NOMO-1 treated with dmso at 0.1 percent for 144 hours (cell line): Measurements from ENCODE around the gene TAF3.

Experiments
- DNase-seq: peaks from one replicate; lab custom pipeline; 2025; ENCODE audit not compliant: unreplicated experiment; lab: John Stamatoyannopoulos, UW

The TAF3 gene

DNA sequence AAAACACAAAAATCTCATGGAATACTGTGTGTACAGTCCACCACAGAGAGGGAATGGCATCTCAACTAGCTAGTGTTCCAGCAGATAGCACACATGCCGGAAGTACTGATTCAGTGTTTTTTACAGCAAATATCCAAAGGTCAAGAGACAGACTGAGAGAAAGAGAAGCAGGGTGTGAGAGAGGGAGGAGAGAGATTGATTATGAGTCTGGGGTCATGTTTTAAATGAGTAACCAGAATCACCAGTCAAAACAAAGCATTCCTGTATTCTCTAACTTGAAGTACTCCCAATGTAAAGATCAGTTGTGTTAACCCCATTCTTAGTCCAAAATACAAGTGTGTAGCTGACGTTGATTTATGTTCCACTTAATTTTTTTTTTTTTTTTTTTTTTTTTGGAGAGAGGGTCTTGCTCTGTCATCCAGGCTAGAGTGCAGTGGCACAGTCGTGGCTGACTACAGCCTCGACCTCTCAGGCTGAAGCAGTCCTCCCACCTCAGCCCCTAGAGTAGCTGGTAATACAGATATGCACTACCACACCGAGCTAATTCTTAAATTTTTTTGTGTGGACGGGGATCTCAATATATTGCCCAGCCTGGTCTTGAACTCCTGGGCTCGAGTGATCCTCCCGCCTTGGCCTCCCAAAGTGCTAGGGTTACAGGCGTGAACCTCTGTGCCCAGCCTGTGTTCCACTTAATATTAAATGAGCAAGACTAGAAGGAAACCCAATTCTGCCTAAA is 114.2 kb downstream of the TAF3 start:
- no peak for DNase-seq

DNA sequence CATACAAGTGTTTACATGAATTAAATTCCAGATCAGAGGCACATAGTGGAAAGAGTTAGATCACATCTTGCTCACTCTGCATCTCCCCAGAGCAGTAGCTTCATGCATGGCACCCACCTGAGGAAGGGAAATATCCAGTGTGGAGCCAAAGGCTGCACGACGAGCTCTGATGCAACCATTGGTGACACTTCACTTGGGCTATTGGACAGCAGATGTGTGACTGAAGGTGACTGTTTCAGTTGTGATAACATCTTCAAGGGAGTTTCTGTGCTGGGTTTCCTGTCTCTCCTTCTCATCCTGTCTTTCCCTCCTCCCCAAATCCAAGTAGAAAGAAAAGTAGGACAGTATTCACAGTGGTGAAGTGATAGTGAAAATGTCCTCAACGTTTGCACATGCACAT is 115.0 kb downstream of the TAF3 start:
- no peak for DNase-seq

DNA sequence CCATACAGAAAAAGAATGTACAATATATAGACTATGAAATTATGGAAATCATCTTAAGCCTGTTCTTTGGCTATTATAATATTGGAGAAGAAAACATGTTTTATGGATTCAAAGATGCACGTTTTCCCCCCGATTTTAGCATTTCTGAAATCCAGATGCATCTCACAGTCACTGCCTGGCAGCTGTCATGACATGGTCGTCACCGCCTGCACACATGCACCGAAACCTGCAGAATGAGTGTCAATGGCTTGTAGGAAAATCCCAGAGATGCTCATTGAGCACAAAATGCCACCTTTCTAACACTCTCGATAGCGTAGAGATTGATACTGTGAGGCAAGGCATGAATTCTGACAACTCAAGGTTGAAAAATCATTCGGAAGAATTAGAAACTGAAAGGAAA is 115.5 kb downstream of the TAF3 start:
- no peak for DNase-seq

DNA sequence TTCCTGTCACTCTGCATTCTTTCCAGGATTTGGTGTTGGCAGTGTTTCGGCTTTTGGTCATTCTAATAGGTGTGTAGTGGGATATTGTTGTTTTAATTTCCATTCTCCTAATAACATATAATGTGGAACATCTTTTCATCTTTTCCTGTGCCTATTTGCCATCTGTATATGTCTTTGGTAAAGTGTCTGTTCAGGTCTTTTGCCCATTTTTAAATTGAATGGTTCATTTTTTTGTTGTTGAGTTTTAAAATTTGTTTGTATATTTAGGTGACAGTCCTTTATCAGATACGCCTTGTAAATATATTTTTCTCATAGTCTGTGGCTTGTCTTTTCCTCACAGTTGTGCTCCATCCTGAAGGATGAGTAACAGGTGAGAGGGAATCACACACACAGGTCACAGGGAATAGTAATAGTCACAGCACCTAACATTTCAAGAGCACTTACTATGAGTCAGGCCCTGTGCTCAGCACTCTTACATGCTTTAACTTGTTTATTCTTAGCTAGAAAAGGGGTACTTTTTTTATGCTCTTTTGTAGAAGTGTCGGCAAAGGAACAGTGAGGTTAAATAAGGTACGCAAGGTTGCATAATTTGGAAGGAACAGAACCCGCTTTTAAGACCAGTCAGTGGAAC is 119.1 kb downstream of the TAF3 start:
- no peak for DNase-seq

DNA sequence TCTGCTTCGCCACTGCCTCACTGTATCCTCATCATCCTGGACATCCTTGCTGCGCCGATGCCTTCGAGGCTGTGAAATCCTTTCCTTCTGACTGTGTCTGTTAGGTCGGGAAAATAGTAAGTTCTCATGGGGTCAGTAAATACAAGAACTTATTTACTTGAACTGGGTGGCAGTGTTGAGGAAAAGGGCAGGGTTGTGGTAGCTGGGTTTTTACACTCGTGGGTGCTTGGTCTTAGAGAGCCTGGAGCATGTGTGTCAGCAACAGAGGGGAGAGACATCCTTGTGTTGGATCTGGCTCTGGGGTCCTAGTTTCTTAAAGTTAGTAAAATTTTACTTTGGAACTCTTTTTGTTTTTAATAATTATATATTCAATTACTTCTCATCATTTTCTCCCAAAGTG is 123.3 kb downstream of the TAF3 start:
- DNase-seq: no peak

DNA sequence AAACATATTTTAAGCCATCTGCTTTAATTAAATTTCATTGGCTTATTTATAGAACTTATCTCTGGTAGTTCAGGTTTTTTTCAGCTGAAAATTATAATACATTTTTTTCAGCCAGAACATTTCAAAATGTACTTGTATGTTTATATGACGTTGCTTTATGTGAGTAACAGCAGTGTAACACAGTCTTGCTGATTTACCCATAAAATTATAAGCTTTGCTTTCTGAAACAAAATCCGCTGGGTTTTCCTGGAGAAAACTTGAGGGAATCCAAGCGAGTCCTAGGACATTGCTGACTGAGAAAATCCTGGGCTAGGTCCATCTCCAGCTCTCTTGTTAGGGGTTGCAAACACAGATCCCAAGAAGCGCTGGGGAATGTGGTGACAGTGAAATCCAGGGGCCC is 124.0 kb downstream of the TAF3 start:
- no peak for DNase-seq

DNA sequence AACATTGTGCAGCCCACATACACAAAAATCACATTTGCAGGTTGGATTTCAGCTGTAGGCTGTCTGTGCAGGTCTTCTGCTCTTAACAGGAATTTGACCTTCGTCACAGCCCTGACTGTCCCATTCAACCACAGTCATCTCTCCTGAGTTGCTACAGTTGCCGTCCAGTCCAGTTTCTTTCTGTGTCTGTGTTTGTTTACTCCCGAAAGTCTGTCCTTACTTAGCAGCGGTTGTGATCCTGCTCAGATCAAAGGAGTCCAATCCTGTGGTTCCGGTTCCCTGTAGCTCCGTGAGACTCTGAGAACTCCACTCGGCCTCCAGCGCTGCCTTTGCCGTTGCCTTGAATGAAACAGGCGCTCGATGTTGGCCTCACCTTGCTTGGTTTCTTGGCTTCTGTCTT is 124.6 kb downstream of the TAF3 start:
- no peak for DNase-seq

DNA sequence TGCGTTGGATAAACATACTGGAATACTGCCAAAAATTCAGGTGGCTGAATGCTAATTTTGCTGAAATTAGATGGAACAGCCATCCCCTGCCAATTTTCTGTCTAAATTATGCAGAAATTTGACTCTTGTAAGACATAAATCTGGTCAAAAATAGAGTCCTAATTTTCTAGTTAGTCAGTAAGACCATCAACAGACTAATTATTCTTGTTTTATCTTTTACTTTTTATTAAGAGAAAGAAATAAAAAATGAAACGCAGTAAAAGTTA is 125.8 kb downstream of the TAF3 start:
- DNase-seq: no peak

DNA sequence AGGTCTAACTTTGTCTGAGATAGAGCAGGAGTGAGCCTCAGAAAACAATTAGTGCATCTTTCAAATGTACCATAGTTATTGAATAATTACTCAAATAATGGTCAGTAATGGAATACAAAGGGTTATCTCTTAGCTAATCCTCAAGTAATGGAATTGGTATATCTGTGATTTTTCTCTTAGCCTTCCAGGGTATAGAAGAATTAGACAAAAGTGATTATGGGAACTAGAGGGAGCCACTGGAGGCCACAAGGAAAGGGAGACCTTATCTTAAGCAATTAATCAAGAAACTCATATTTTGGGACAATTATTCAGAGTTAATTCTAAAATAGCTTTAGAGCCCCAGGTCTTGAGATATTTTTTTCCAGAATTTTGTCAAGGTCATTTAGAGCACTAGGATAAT is 126.2 kb downstream of the TAF3 start:
- no peak for DNase-seq

DNA sequence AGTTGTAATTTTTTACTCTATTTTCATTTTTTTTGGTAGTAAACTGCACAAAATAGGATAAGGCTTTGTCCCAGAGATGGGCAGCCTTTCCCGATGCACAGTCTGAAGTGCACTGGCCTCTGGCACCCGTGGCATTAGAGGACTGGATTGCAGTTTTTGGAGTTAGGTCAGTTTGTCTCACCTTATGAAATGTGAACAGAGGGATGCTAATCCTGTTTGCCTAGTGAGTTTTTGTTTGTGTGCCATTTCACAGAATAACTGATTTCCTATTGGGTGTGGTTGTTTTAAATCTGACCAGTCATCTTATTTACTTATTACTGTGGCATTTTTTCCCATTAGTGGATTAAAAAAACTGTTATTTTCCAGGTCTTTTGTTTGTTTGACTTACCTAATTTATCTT is 126.7 kb downstream of the TAF3 start:
- DNase-seq: no peak

DNA sequence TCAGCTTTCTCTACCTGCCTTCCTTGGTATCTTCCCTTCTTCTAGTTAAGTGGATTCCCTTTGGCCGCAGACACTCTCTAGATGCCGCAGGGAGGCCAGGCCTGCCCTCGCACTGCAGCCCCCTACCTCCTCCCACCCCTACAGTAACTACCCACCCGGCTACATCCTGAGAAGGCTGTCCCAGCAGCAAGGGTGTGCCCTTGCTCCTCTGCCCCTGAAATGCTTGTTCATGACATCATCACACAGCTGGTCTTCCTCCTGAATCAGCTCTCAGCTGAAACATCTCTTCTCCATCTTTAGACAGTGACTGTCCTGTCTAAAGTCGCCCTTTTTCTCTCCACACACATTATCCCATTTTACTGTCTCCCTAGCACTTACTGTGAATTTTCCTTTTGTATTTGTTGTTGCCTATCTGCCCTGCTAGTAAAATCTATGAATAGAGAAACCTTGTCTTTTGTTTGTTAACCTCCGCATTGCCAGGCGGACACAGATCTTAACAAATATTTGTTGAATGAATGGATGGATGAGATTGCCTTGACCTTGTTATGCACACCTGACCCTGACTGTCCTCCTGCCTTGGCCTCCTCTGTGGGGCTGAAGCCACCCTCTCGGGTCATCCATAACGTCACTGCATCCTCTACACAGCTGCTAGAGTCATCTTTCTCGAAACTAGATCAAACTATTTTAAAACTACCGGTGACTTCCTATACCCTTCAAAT is 127.3 kb downstream of the TAF3 start:
- no peak for DNase-seq

DNA sequence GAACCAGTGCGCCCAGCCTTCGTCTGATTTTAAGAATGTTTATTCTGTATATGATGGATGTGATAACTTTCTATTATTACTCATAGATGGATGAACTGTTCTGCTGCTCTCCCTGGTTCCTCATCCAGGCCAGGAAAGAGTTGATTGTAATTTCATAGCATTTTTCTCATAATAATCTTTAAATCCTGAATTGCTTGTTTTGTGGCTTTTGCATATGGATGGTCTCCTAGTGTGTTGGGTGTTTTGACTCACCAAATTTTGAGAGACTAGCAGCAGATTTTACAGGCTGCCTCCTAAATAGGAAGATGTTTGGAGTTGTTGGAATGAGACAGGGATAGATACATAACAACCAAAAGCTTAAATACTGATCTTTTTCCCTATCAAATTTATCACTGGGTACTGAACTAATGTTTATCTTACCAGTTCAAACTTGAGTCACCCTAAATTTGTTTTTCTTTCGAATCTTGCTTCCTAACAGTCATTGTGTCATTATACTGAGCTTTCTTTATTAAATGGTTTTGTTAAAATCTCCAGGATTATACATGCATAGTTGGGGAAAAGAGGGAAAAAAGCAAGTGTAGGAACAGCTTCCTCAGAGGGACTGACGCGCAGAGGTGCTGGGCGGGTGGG is 130.2 kb downstream of the TAF3 start:
- no peak for DNase-seq

DNA sequence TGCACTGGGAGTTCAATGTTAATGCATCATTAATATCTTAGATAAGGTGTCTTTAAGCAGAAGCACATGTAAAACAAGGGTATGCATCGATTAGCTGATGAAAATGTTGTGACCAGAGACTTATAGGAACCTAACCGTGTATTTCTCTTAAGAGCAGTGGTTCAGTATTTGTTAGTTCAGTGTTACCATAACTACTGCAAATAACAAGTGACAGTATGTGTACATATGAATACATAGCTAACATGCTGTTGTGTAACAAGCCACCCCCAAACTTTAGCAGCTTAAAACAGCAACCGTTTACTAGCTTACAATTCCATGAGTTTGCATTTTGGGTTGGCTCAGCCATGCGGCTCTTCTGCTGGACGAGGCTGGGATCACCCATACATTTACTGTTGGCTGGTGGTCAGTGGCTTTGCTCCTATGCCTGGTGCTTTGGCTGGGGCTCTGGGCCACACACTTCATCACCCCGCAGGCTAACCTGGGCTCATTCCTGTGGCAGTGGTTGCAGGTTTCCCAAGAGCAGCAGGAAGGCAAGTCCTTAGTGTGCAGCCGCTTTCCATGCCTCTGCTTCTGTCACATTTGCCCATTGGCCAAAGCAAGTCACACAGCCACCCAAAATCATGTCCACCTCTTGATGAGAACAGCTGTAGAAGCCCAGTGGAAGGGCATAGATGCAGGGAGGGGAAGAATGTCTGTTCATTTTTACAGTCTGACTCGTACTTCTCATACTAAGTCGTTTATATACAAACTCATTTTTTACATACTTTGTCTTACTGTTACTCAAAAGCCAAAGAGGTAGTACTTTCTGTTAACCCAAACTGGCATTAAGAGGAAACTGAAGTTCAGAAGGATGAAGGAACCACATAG is 132.9 kb downstream of the TAF3 start:
- DNase-seq: no peak

DNA sequence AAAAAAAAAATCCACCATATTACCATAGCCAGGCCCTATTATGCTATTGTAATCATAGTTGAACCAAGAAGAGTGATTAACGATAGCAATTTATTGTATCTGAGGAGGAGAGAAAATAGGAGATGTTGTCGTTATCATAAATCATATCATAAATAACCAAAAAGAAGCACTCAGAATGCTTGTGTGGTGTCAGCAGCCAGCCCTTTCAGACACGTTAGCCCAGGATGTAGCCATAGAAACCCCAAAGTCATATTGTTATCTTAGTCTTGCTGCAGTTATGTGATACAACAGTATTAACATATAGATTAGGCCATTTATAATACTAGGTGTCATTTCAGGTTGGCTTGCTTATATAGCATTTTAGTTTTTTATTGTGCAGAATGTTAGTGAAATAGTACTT is 134.0 kb downstream of the TAF3 start:
- DNase-seq: no peak

DNA sequence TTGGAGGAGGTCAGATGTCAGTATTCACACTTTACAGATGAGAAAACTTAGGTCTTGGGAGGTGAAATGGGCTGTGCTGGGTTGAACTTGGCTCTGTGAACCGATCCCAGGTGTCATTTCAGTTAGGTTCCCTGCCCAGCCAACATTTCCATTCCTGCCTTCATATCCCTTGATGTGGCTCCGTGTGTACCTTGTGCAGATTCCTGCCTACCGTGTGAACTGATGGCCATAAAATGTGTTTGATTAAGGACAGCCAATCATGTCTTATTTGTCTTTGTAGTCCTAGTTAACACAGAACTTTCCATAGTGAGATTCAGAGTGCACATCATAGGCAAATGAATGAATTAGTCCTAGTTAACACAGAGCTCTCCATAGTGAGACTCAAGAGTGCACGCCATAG is 135.1 kb downstream of the TAF3 start:
- DNase-seq: no peak

DNA sequence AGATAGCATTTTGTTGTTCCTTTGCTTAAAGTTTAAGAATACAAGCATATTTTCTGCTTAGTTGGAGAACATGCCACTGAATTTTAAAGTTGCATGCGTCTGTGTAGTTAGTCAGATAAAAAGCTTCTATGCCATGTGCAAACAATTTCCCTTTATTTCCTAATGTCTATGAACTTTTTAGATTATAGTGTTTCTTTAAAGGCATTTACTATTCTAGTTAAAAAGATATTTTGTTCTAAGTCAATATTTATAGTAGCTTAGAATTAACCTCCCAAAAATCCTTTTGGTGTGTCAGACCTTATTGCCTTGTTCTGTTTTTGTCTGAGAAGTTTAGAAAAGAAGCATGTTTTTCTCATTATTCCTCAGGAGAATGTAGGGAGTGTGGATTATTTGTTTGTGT is 137.1 kb downstream of the TAF3 start:
- DNase-seq: no peak

DNA sequence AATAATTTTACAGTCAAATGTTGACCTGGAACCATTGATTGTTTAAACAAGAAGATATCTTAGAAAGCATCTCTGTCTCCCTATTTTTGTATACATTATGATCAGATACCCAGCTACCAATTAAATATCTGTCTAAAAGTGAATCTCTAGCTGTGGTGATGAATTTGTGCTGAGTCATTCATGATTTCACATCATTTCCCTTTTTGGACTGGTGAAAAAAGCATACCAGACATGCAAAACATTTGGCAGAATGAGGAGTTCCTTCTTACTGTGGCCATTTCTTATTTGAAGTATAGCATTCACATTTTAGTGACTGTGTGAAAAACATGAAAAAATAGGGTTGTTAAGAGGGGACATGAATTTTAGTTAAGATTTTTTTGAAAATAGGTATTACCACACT is 138.2 kb downstream of the TAF3 start:
- peak; percentile 34 for DNase-seq

DNA sequence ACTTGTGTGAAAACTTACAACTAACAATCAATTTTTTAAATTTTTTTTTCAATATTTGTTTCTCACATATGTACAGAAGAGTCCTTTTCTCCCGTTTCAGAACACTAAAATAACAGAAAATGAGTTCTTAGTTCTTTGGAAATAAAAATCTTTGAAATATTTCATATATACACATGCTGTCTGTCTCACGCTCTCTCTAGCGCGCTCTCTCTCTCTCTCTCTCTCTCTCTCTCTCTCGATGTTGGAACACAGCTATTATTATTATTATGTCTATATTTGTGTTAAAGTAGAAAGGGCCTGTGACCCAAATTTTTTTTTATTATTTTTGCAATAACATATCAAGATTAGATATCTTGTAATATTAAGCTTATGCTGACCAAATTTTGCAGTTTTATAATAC is 139.3 kb downstream of the TAF3 start:
- no peak for DNase-seq

DNA sequence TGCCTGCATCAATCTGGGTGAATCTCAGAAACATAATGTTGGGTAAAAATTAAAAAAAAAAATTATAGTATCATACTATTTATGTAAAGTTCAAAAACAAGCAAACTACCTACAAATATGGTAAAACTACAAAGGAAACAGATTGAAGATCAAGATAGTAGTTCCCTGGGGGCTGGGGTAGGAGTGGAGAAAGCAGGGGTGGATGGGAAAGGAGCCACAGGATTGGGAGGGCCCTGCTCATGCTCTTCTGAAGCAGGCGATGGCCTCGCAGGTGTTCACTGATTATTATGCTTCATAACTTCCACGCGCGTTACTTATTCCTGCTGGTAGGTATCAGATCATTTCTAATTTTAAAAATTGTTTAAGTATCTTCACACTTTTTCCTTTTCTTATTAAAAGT is 140.1 kb downstream of the TAF3 start:
- DNase-seq: no peak

DNA sequence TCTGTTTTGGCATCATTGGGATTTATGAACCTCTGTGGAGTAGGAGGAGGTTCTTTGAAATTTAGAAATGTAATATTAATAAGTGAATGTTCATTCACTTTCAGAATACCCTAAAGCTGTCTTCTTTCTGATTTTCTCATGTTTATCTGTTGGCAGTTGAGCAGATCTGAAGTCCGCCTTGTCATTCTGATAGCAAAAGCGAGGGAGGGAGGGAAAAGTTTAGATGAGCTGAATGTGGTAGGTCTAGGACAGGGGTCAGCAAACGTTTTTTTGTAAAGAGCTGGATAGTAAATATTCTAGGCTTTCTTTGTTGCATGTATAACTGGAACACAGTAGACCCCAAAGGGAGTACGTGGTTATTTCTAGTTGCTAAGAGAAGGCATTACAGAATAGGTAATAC is 141.8 kb downstream of the TAF3 start:
- DNase-seq: no peak

DNA sequence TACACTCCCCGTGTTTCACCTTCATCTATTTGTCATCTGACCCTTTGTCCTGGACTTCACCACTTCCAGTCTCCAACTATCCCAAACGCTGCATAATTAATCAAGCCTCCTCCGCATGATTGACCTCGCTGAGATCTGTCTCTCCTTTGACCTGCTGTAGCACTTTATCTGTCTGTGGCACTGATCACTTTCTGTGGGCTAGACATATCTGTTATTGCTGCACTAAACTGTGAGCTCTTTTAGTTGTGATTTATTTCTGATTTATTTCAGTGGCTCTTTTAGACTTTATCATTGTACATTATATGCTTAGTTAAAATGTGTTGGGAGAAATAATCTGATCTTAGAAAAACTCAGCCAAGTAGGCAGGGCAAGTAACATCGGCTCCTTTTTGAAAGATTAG is 144.3 kb downstream of the TAF3 start:
- no peak for DNase-seq
